B cell (primary cell): ENCODE measurements around the gene PLPPR3. TPM values are rescaled to one million over a fixed set of nuclear protein-coding genes. Genes with fewer than 3 reads are reported as not detected.
"Not testable (repeated sequence)": the region's sequence is repeated elsewhere in the genome, so short reads cannot be mapped to it uniquely, and the experiment has no call there.

Experiments used
- ATAC-seq: fragments of 200-7000 bp; cut with Tn5 transposase; one replicate; pipeline ENCODE4 v1.10.0; 2021; ENCODE audit warnings: low read depth, mild to moderate bottlenecking, moderate number of reproducible peaks, moderate library complexity
- CTCF ChIA-PET: fragments of 350-600 bp; sonication (Branson Sonifier 250); formaldehyde crosslinking; loops from one replicate; lab custom pipeline; 2021; ENCODE audit warnings: antibody characterized with exemption, inconsistent platforms; lab: Charles Lee
- POLR2A ChIA-PET: fragments of 350-600 bp; sonication (Branson Sonifier 250); formaldehyde crosslinking; loops from one replicate; lab custom pipeline; 2021; ENCODE audit warnings: antibody characterized with exemption; lab: Charles Lee
- DNase-seq: peaks from one replicate; pipeline ENCODE4 v3.0.0; 2013
- H2AFZ ChIP-seq: 2 replicates; pipeline ENCODE4 v1.6.1; 2012; ENCODE audit warnings: mild to moderate bottlenecking, low read depth, low read length; ENCODE audit not compliant: insufficient read depth, poor library complexity, severe bottlenecking
- H3K27ac ChIP-seq, 2 donors: 1 replicate in 1 of 2; 2 replicates in 1 of 2; pipeline ENCODE4 v1.5.1; 2012 to 2013; ENCODE audit warnings: low read length in 2 of 2, mild to moderate bottlenecking in 2 of 2, moderate library complexity in 1 of 2
- H3K27me3 ChIP-seq, 4 experiments: fragments of 200-600 bp in 1 of 4; sonication (generic) in 1 of 4; replicated peaks in 1 of 4; 1 replicate in 2 of 4; 2 replicates in 2 of 4; pipeline versions ENCODE4 v1.6.1 to v1.7.0; 2013 to 2016; ENCODE audit warnings: low read length in 3 of 4, mild to moderate bottlenecking in 2 of 4, mixed read lengths in 1 of 4, moderate library complexity in 1 of 4; ENCODE audit not compliant: insufficient read depth in 4 of 4, control insufficient read depth in 3 of 4; ENCODE audit errors: control extremely low read depth in 1 of 4
- H3K36me3 ChIP-seq, 2 experiments: replicated peaks in 1 of 2; 1 replicate in 1 of 2; 2 replicates in 1 of 2; pipeline versions ENCODE4 v1.6.1 to v1.7.1; 2013; ENCODE audit warnings: low read length in 1 of 2; ENCODE audit not compliant: insufficient read depth in 2 of 2, control insufficient read depth in 1 of 2; ENCODE audit errors: control extremely low read depth in 1 of 2, extremely low read depth in 1 of 2
- H3K4me1 ChIP-seq, 2 donors: fragments of 200-600 bp in 1 of 2; sonication (generic) in 1 of 2; 1 replicate in 1 of 2; 2 replicates in 1 of 2; pipeline versions ENCODE4 v1.5.1 to v1.6.1; 2013 to 2017; ENCODE audit warnings: low read length in 2 of 2; ENCODE audit not compliant: control insufficient read depth in 2 of 2, insufficient read depth in 2 of 2
- H3K4me2 ChIP-seq: replicated peaks from 2 replicates; pipeline ENCODE3; 2012; ENCODE audit warnings: mild to moderate bottlenecking, low read depth, low read length; ENCODE audit not compliant: poor library complexity, severe bottlenecking
- H3K4me3 ChIP-seq, 5 experiments: fragments of 200-600 bp in 1 of 5; sonication (generic) in 1 of 5; 1 replicate in 3 of 5; 2 replicates in 2 of 5; pipeline versions ENCODE4 v1.5.1 to v1.7.0; 2011 to 2016; ENCODE audit warnings: low read length in 4 of 5, mild to moderate bottlenecking in 4 of 5, low read depth in 2 of 5, control low read depth in 1 of 5, moderate library complexity in 1 of 5; ENCODE audit not compliant: insufficient read depth in 1 of 5; ENCODE audit errors: control extremely low read depth in 1 of 5, extremely low read depth in 1 of 5
- H3K79me2 ChIP-seq: fragments of 200-600 bp; sonication (generic); one replicate; pipeline ENCODE4 v1.6.0; 2016; ENCODE audit warnings: low read length; ENCODE audit not compliant: control insufficient read depth, insufficient read depth
- H3K9ac ChIP-seq: fragments of 200-600 bp; sonication (generic); 2 replicates; pipeline ENCODE4 v1.6.1; 2017; ENCODE audit warnings: mild to moderate bottlenecking, low read length, moderate library complexity
- H3K9me3 ChIP-seq, 3 donors: one replicate each; pipeline versions ENCODE4 v1.6.1 to v1.7.1; 2013; ENCODE audit warnings: low read length in 2 of 3; ENCODE audit not compliant: control insufficient read depth in 2 of 3, insufficient read depth in 1 of 3; ENCODE audit errors: control extremely low read depth in 1 of 3
- H4K20me1 ChIP-seq: 2 replicates; pipeline ENCODE4 v1.6.0; 2012; ENCODE audit warnings: mild to moderate bottlenecking, low read length; ENCODE audit not compliant: insufficient read depth, control insufficient read depth, poor library complexity, severe bottlenecking
- H3K27ac Mint-ChIP-seq: one replicate; pipeline ENCODE4 v1.8.0; 2021; ENCODE audit warnings: mixed read lengths
- H3K27me3 Mint-ChIP-seq: one replicate; pipeline ENCODE4 v1.8.0; 2021; ENCODE audit warnings: mixed read lengths
- H3K4me1 Mint-ChIP-seq: one replicate; pipeline ENCODE4 v1.8.0; 2021; ENCODE audit warnings: mixed read lengths
- H3K4me3 Mint-ChIP-seq: one replicate; pipeline ENCODE4 v1.8.0; 2021; ENCODE audit warnings: mixed read lengths
- H3K9me3 Mint-ChIP-seq: one replicate; pipeline ENCODE4 v1.8.0; 2022; ENCODE audit warnings: mixed read lengths; ENCODE audit not compliant: insufficient read depth
- EZH2 ChIP-seq: IDR thresholded peaks from 2 replicates; pipeline ENCODE4 v1.6.1; 2012; ENCODE audit warnings: borderline replicate concordance, low read depth, mild to moderate bottlenecking, moderate library complexity, low read length; ENCODE audit not compliant: insufficient read depth, poor library complexity, severe bottlenecking
- WGBS: methylation state at CpG from one replicate; pipeline ENCODE4 v1.1.5; 2013; ENCODE audit warnings: missing lambda C conversion rate; ENCODE audit not compliant: insufficient coverage; 5-methylcytosine and 5-hydroxymethylcytosine counted together
- intact Hi-C: fragments of 100-400 bp; cut with micrococcal nuclease; formaldehyde crosslinking; loops from one replicate; pipeline ENCODE4 v1.10.0; 2022
- polyA plus RNA-seq: library from polyadenylated mRNA; depleted of rRNA; stranded (reverse); fragments of >200 nt; gene quantifications from 2 replicates; pipeline ENCODE4 v1.2.3, GENCODE V29; 2012
- total RNA-seq, 2 donors: library from RNA; stranded (reverse); fragments of 120-200 nt in 1 of 2; gene quantifications; 1 replicate in 1 of 2; 2 replicates in 1 of 2; pipeline versions ENCODE4 v1.2.3 to v1.2.4, GENCODE V29; 2013 to 2022
- TF ChIP-seq, protein P1 (sequence below): fragments of 200-600 bp; IDR thresholded peaks from one replicate; pipeline ENCODE4 v1.8.0; 2022; ENCODE audit warnings: antibody characterized with exemption, mild to moderate bottlenecking

Gene PLPPR3
- total and polyA plus RNA-seq, 2 donors (not counting 1 experiment from before 2014, with no cell fraction given), result not detected

- DNase-seq (no peak), ATAC-seq (no peak)
- Histone ChIP-seq H2AFZ (no peak overlapping the region), H3K4me1 (peaks cover 6 to 16% of the 10 kb centered on the region in 2 donors), H3K9ac (no peak overlapping the region), H3K79me2 (no peaks in the 10 kb centered on the region), H3K36me3 (no peaks in the 10 kb centered on the region), H4K20me1 (no peaks in the 10 kb centered on the region), H3K27ac (no peak overlapping the region), H3K4me2 (no peak overlapping the region), H3K9me3 (peaks cover 0 to 29% (median 0%) of the 10 kb centered on the region in 3 donors), H3K27me3 (peaks cover 0 to 43% (median 13%) of the 10 kb centered on the region in 4 experiments), H3K4me3 (no peak overlapping the region)
- ChIA-PET POLR2A (no interaction called here), CTCF (interaction anchor here (1.4 to 7.5 kb wide), 4 partner anchors 38 to 129 kb away, joined by 3 to 72 read pairs (median 20); partner anchors contain the start of genes MED16, RNU6-9 and WDR18)
- H3K4me1 Mint-ChIP-seq, result peaks cover 2% of the 10 kb centered on the region
- intact Hi-C loops, result no loop called here
- H3K27ac Mint-ChIP-seq, result no peak overlapping the region
- TF ChIP-seq EZH2, result no peak
- TF ChIP-seq, protein P1, sequence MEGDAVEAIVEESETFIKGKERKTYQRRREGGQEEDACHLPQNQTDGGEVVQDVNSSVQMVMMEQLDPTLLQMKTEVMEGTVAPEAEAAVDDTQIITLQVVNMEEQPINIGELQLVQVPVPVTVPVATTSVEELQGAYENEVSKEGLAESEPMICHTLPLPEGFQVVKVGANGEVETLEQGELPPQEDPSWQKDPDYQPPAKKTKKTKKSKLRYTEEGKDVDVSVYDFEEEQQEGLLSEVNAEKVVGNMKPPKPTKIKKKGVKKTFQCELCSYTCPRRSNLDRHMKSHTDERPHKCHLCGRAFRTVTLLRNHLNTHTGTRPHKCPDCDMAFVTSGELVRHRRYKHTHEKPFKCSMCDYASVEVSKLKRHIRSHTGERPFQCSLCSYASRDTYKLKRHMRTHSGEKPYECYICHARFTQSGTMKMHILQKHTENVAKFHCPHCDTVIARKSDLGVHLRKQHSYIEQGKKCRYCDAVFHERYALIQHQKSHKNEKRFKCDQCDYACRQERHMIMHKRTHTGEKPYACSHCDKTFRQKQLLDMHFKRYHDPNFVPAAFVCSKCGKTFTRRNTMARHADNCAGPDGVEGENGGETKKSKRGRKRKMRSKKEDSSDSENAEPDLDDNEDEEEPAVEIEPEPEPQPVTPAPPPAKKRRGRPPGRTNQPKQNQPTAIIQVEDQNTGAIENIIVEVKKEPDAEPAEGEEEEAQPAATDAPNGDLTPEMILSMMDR, result no peak
- WGBS, result 83% methylated on average over 11 of the region's 12 CpGs
- no peaks in the 10 kb centered on the region for H3K9me3 Mint-ChIP-seq
- no peak overlapping the region for H3K4me3 Mint-ChIP-seq
- H3K27me3 Mint-ChIP-seq, result peaks cover 7% of the 10 kb centered on the region
These were observed 33.4 kb upstream of the PLPPR3 start for GRCh38 chr19:855142-855541.

DNA sequence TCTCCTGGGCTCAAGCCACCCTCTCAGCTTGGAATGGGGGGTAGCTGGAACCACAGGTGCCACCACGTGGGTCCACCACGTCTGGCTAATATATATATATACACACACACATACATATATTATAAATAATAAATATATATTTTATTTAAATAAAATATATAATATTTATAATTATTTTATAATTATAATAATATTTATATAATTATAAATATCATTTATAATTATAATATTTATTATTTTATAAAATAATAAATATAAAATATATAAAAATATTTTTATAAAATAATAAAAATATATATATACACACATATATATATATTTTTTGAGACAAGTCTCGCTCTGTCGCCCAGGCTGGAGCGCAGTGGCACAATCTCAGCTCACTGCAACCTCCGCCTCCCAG, 32.8 kb upstream of the PLPPR3 start:
- Histone ChIP-seq H3K27ac (no peak overlapping the region), H3K4me3 (no peak overlapping the region), H3K36me3 (no peaks in the 10 kb centered on the region), H3K79me2 (no peaks in the 10 kb centered on the region), H3K9me3 (peaks cover 0 to 24% (median 0%) of the 10 kb centered on the region in 3 donors), H3K9ac (no peak overlapping the region), H3K4me2 (no peak overlapping the region), H2AFZ (no peak overlapping the region), H4K20me1 (no peaks in the 10 kb centered on the region), H3K27me3 (peaks cover 0 to 41% (median 11%) of the 10 kb centered on the region in 4 experiments), H3K4me1 (peaks cover 4 to 10% of the 10 kb centered on the region in 2 donors)
- POLR2A ChIA-PET, result no interaction called here
- DNase-seq (no peak), ATAC-seq (no peak)
- intact Hi-C loops, result no loop called here
- WGBS, result 80% methylated on average over 2 of the region's 6 CpGs
- Mint-ChIP-seq H3K4me3 (no peak overlapping the region), H3K4me1 (no peaks in the 10 kb centered on the region), H3K27me3 (peaks cover 11% of the 10 kb centered on the region), H3K27ac (no peak overlapping the region), H3K9me3 (no peaks in the 10 kb centered on the region)
- CTCF ChIA-PET, result interaction anchor here (1.1 to 7.5 kb wide), 2 partner anchors 67 to 128 kb away, joined by 4 to 72 read pairs; no protein-coding TSS in a partner anchor
- TF ChIP-seq EZH2, result no peak
- TF ChIP-seq, protein P1, result no peak

GRCh38 chr19:853614-854220, 32.0 kb upstream of the PLPPR3 start:
- H3K4me1 Mint-ChIP-seq, H3K4me3 ChIP-seq, H3K27ac ChIP-seq, DNase-seq, H3K4me2 ChIP-seq, H3K79me2 ChIP-seq, H3K9me3 Mint-ChIP-seq, H4K20me1 ChIP-seq, H3K9ac ChIP-seq, ATAC-seq, H2AFZ ChIP-seq, POLR2A ChIA-PET, H3K27ac Mint-ChIP-seq, intact Hi-C loops, H3K4me1 ChIP-seq, H3K36me3 ChIP-seq, H3K4me3 Mint-ChIP-seq: not testable (repeated sequence)
- WGBS, result 69% methylated on average over 3 of the region's 17 CpGs
- Histone ChIP-seq H3K9me3 (peaks cover 0 to 17% (median 0%) of the 10 kb centered on the region in 3 donors), H3K27me3 (peaks cover 0 to 40% (median 7%) of the 10 kb centered on the region in 4 experiments)
- peaks cover 11% of the 10 kb centered on the region for H3K27me3 Mint-ChIP-seq
- CTCF ChIA-PET, result interaction anchor here (1.1 to 7.5 kb wide), 2 partner anchors 68 to 128 kb away, joined by 4 to 72 read pairs; no protein-coding TSS in a partner anchor
